Smooth muscle cell (in vitro differentiated cells): ENCODE results near the gene KLHDC8A. TPM values are rescaled to one million over a fixed set of nuclear protein-coding genes. Genes with fewer than 3 reads are reported as not detected.

ENCODE experiments used
- DNase-seq: peaks from one replicate; lab custom pipeline; 2025; ENCODE audit not compliant: unreplicated experiment; lab: John Stamatoyannopoulos, UW
- H2AFZ ChIP-seq: fragments of 200-600 bp; sonication (generic); 2 replicates; pipeline ENCODE4 v1.6.0; 2016; ENCODE audit warnings: antibody characterized with exemption, low read depth, mild to moderate bottlenecking
- H3F3A ChIP-seq: fragments of 200-600 bp; sonication (generic); 2 replicates; pipeline ENCODE4 v1.6.0; 2017; ENCODE audit warnings: antibody characterized with exemption, low read depth
- H3K27ac ChIP-seq: fragments of 200-600 bp; sonication (generic); 2 replicates; pipeline ENCODE4 v1.5.1; 2016; ENCODE audit warnings: low read depth, mild to moderate bottlenecking
- H3K27me3 ChIP-seq: fragments of 200-600 bp; sonication (generic); 2 replicates; pipeline ENCODE4 v1.6.1; 2016; ENCODE audit warnings: low read depth, mild to moderate bottlenecking
- H3K36me3 ChIP-seq: fragments of 200-600 bp; sonication (generic); 2 replicates; pipeline ENCODE4 v1.5.1; 2016; ENCODE audit warnings: low read depth
- H3K4me1 ChIP-seq: fragments of 200-600 bp; sonication (generic); 2 replicates; pipeline ENCODE4 v1.5.1; 2016; ENCODE audit warnings: low read depth
- H3K4me2 ChIP-seq: fragments of 200-600 bp; sonication (generic); 2 replicates; pipeline ENCODE4 v1.6.0; 2016; ENCODE audit warnings: mild to moderate bottlenecking
- H3K4me3 ChIP-seq: fragments of 200-600 bp; sonication (generic); 2 replicates; pipeline ENCODE4 v1.5.1; 2016; ENCODE audit warnings: mild to moderate bottlenecking
- H3K79me2 ChIP-seq: fragments of 200-600 bp; sonication (generic); 2 replicates; pipeline ENCODE4 v1.6.0; 2016; ENCODE audit warnings: low read depth, mild to moderate bottlenecking
- H3K9ac ChIP-seq: fragments of 200-600 bp; sonication (generic); 2 replicates; pipeline ENCODE4 v1.6.0; 2016; ENCODE audit warnings: low read depth
- H3K9me3 ChIP-seq: fragments of 200-600 bp; sonication (generic); replicated peaks from 2 replicates; pipeline ENCODE4 v1.5.1; 2016; ENCODE audit warnings: low read depth
- H4K20me1 ChIP-seq: fragments of 200-600 bp; sonication (generic); 2 replicates; pipeline ENCODE4 v1.6.0; 2016; ENCODE audit warnings: low read depth
- WGBS: methylation state at CpG from one replicate; pipeline ENCODE4 v1.1.7; 2016; ENCODE audit warnings: low lambda C conversion rate; 5-methylcytosine and 5-hydroxymethylcytosine counted together
- polyA plus RNA-seq: library from polyadenylated mRNA; unstranded; fragments of >200 nt; fragmentation: Nextera tagmentation; extraction: Ambion mirVana; gene quantifications from 2 replicates; pipeline ENCODE4 v1.2.1, GENCODE V29; 2016
- total RNA-seq: library from RNA; depleted of rRNA; stranded (reverse); fragments of >200 nt; gene quantifications from 2 replicates; pipeline ENCODE4 v1.2.3, GENCODE V29; 2014
- TF ChIP-seq, protein P1 (sequence below): fragments of 200-600 bp; sonication (generic); IDR thresholded peaks from 2 replicates; pipeline ENCODE4 v1.5.1; 2017; ENCODE audit warnings: borderline replicate concordance, mild to moderate bottlenecking, antibody characterized with exemption; ENCODE audit not compliant: insufficient read depth, poor library complexity, severe bottlenecking

Gene KLHDC8A
- total and polyA plus RNA-seq, 2 experiments from 2014 or later, result 0.33 TPM; not detected in 1

DNA sequence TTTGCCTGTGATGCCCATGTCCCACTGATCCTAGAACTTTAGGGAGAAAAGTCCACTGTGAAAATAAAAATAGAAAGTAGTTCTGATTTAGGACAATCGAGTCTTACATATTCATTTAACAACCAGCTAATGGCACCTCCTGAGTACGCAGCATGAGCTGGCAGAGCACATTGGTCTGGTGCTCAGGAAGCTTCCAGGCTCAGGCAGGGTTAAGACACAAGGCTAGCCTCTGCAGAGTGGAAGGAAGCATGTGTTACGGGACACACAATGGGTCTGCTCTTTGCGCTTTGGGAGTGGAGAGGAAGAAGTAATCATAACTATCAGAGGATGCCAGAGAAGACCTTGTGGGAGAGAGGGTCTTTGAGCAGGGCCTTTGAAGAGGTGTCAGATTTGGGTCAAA lies 4.2 kb upstream of the KLHDC8A start:
- Histone ChIP-seq H3K4me3 (no peak overlapping the region), H4K20me1 (no peaks in the 10 kb centered on the region), H3K27ac (no peak overlapping the region), H3K4me1 (peaks cover 34% of the 10 kb centered on the region), H3K9ac (no peak overlapping the region), H3K79me2 (no peaks in the 10 kb centered on the region), H3K9me3 (no peaks in the 10 kb centered on the region), H3F3A (no peaks in the 10 kb centered on the region), H3K27me3 (no peaks in the 10 kb centered on the region), H2AFZ (no peak overlapping the region), H3K36me3 (no peaks in the 10 kb centered on the region), H3K4me2 (no peak overlapping the region)
- TF ChIP-seq, protein P1, sequence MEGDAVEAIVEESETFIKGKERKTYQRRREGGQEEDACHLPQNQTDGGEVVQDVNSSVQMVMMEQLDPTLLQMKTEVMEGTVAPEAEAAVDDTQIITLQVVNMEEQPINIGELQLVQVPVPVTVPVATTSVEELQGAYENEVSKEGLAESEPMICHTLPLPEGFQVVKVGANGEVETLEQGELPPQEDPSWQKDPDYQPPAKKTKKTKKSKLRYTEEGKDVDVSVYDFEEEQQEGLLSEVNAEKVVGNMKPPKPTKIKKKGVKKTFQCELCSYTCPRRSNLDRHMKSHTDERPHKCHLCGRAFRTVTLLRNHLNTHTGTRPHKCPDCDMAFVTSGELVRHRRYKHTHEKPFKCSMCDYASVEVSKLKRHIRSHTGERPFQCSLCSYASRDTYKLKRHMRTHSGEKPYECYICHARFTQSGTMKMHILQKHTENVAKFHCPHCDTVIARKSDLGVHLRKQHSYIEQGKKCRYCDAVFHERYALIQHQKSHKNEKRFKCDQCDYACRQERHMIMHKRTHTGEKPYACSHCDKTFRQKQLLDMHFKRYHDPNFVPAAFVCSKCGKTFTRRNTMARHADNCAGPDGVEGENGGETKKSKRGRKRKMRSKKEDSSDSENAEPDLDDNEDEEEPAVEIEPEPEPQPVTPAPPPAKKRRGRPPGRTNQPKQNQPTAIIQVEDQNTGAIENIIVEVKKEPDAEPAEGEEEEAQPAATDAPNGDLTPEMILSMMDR, result no peak
- WGBS, result 85% methylated on average over 4 of the region's 4 CpGs
- DNase-seq, result no peak

DNA sequence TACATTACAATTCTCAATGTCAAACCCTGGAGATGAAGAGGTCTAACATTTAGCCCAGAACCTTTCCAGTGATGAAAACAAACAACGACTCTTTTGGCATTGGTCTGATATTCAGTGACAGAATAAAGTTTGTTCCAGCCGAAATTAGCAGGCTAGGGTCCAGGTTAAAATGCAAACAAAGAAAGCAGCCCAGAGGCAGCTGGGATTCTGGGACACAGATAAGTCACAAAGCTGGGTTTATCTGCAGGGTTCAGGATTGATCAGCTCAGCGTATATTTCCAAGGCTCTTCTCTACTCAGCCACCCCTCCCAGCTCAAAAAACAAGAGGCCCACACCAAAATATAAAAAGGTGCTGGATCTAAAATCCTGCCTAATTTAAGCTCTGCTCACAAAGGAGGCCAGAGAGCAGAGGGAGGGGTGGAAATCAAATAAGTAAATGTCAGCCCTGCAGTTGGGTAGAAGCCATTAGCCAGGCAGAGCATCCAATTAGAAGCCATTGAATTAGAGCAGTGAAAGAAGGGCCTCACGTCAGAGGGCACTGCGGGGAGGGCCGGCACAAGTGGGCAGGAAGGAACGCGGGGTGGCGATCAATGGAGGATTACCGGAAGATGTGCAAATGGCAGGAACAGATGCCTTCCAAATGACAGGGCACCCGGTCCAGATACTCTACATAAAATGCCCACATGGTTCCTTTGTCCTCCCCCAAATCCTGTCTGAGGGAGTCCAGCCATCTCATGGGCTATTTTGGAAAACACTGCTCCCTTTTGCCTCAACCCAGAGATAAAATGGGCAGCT lies 3.2 kb upstream of the KLHDC8A start:
- no peak overlapping the region for H3K4me2 ChIP-seq
- no peak overlapping the region for H3K4me3 ChIP-seq
- H3K4me1 ChIP-seq, result peaks cover 34% of the 10 kb centered on the region
- 51% methylated on average over 11 of the region's 11 CpGs for WGBS
- H3K27ac ChIP-seq, result no peak overlapping the region
- TF ChIP-seq, protein P1, result no peak
- no peaks in the 10 kb centered on the region for H3K79me2 ChIP-seq
- H3K36me3 ChIP-seq, result no peaks in the 10 kb centered on the region
- H3F3A ChIP-seq, result no peaks in the 10 kb centered on the region
- no peak for DNase-seq
- no peaks in the 10 kb centered on the region for H3K9me3 ChIP-seq
- H3K27me3 ChIP-seq, result no peaks in the 10 kb centered on the region
- no peaks in the 10 kb centered on the region for H4K20me1 ChIP-seq
- H2AFZ ChIP-seq, result peak overlapping the region; percentile 5
- H3K9ac ChIP-seq, result no peak overlapping the region

DNA sequence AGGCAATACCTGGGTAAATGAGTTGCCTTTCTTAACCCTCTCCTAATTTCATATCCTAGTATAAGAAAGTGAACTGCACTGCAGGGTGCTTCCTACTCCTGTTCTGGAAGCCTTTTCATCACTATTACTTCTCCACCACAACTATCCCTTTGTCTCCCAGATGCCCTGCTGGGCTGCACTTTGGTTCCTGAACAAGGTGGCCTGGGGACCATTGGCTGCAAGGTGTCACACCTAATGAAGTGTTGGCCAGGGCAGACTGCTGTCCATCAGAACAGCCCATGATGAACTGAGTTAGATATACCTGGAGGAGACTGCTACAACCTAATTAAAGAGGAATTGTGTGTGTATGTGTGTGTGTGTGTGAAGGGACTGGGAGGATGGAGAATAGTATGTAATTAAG lies 1.9 kb upstream of the KLHDC8A start:
- Histone ChIP-seq H3K9ac (no peak overlapping the region), H3K79me2 (no peaks in the 10 kb centered on the region), H3K27ac (no peak overlapping the region), H4K20me1 (no peaks in the 10 kb centered on the region), H3K4me3 (no peak overlapping the region), H3F3A (no peaks in the 10 kb centered on the region), H2AFZ (no peak overlapping the region), H3K9me3 (no peaks in the 10 kb centered on the region), H3K27me3 (no peaks in the 10 kb centered on the region), H3K4me1 (peaks cover 34% of the 10 kb centered on the region), H3K36me3 (no peaks in the 10 kb centered on the region), H3K4me2 (no peak overlapping the region)
- TF ChIP-seq, protein P1, result no peak
- DNase-seq, result no peak

DNA sequence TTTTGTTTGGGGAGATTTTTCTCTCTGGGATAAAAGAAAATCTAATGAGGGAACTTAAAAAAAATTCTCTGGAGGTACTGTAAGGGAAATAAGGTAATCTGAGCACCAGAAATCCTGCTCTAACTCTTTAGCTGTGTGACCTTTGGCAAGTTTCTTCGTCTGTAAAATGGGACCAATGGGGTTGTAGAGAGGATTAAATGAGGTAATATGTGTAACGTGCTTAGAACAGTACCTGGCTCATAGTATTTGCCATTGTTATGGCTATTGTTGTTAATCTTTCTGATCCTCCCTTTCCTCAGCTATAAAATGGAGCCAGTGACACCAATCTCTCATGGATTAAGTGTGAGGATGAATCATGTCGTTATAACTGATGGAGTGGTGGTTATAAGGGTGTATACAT lies 845 bp upstream of the KLHDC8A start:
- H3K36me3 ChIP-seq, result no peaks in the 10 kb centered on the region
- peaks cover 39% of the 10 kb centered on the region for H3K4me1 ChIP-seq
- no peaks in the 10 kb centered on the region for H4K20me1 ChIP-seq
- 79% methylated on average over 3 of the region's 3 CpGs for WGBS
- H3K27me3 ChIP-seq, result no peaks in the 10 kb centered on the region
- H3K9me3 ChIP-seq, result no peaks in the 10 kb centered on the region
- no peak overlapping the region for H3K4me3 ChIP-seq
- H3K4me2 ChIP-seq, result no peak overlapping the region
- no peaks in the 10 kb centered on the region for H3K79me2 ChIP-seq
- no peak overlapping the region for H3K9ac ChIP-seq
- H3F3A ChIP-seq, result no peaks in the 10 kb centered on the region
- TF ChIP-seq, protein P1, result no peak
- no peak for DNase-seq
- H3K27ac ChIP-seq, result no peak overlapping the region
- no peak overlapping the region for H2AFZ ChIP-seq
